ENCODE data around the gene ZKSCAN5.

DNA sequence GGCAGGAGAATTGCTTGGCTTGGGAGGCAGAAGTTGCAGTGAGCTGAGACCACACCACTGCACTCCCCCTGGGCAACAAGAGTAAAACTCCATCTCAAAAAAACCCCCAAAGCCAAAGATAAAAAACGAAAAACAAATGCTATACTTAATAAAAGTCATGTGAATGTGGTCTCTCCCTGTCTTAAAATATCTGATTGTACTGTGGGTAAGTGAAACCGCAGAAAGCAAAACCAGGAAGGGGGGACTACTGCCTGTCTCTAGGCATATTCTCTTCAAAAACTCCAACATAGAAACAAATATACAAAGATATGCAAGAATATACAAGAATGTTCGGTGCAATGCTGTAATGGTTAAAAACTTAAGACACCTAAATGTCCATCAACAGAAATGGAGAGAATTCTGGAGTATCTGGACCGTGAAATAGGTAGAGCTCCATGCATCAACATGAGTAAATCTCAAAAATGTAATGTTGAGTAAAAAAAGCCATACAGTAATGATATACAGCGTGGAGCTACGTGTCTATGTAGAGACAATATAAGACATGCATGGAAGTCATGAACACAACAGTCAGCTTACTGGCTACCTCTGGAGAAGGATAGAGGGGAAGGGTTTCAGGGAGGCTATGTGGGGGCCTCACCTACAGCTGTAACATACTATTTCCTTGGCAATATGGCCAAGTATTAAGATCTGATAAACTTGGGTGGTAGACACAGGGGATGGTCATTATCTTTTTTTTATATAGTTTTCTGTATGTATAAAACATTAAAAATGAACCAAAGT lies 6.5 kb upstream of the ZKSCAN5 start:
- TF ChIP-seq, protein P1, sequence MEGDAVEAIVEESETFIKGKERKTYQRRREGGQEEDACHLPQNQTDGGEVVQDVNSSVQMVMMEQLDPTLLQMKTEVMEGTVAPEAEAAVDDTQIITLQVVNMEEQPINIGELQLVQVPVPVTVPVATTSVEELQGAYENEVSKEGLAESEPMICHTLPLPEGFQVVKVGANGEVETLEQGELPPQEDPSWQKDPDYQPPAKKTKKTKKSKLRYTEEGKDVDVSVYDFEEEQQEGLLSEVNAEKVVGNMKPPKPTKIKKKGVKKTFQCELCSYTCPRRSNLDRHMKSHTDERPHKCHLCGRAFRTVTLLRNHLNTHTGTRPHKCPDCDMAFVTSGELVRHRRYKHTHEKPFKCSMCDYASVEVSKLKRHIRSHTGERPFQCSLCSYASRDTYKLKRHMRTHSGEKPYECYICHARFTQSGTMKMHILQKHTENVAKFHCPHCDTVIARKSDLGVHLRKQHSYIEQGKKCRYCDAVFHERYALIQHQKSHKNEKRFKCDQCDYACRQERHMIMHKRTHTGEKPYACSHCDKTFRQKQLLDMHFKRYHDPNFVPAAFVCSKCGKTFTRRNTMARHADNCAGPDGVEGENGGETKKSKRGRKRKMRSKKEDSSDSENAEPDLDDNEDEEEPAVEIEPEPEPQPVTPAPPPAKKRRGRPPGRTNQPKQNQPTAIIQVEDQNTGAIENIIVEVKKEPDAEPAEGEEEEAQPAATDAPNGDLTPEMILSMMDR (IDR thresholded peaks at IDR 0.05; ENCODE audit: low read length), result no peak
- TF ChIP-seq EZH2 (IDR thresholded peaks at IDR 0.05; ENCODE audit: borderline replicate concordance, low read length), result no peak
